Osteoblast (primary cell): ENCODE results near the gene TTLL13. TPM values are rescaled to one million over a fixed set of nuclear protein-coding genes. Genes with fewer than 3 reads are reported as not detected.

Source experiments
- DNase-seq: peaks from one replicate; pipeline ENCODE4 v3.0.0; 2011; ENCODE audit warnings: low spot score, mixed read lengths; ENCODE audit not compliant: insufficient read length; ENCODE audit errors: missing footprints
- H2AFZ ChIP-seq: 2 replicates; pipeline ENCODE4 v1.6.0; 2011; ENCODE audit warnings: mild to moderate bottlenecking, low read length
- H3K27ac ChIP-seq: 2 replicates; pipeline ENCODE4 v1.5.1; 2011; ENCODE audit warnings: mild to moderate bottlenecking, low read depth, low read length, moderate library complexity
- H3K27me3 ChIP-seq: 2 replicates; pipeline ENCODE4 v1.6.0; 2012; ENCODE audit warnings: mild to moderate bottlenecking, control low read depth, inconsistent platforms, low read length, moderate library complexity; ENCODE audit not compliant: insufficient read depth
- H3K36me3 ChIP-seq: 2 replicates; pipeline ENCODE4 v1.5.1; 2011; ENCODE audit warnings: mild to moderate bottlenecking, low read length, control low read depth, moderate library complexity; ENCODE audit not compliant: insufficient read depth
- H3K4me1 ChIP-seq: 2 replicates; pipeline ENCODE4 v1.5.1; 2011; ENCODE audit warnings: mild to moderate bottlenecking, low read length, control low read depth, moderate library complexity; ENCODE audit not compliant: insufficient read depth
- H3K4me2 ChIP-seq: 2 replicates; pipeline ENCODE4 v1.6.0; 2011; ENCODE audit warnings: mild to moderate bottlenecking, low read length; ENCODE audit not compliant: insufficient read depth
- H3K4me3 ChIP-seq: fragments of 200-600 bp; sonication (generic); 3 replicates; pipeline ENCODE4 v1.5.1; 2012; ENCODE audit warnings: mild to moderate bottlenecking, low read length, inconsistent platforms; ENCODE audit not compliant: insufficient read depth
- H3K79me2 ChIP-seq: 2 replicates; pipeline ENCODE4 v1.6.0; 2012; ENCODE audit warnings: mild to moderate bottlenecking, low read length, control low read depth, inconsistent platforms; ENCODE audit not compliant: insufficient read depth
- H3K9me3 ChIP-seq: 2 replicates; pipeline ENCODE4 v1.5.1; 2011; ENCODE audit warnings: low read depth, low read length, control low read depth
- H4K20me1 ChIP-seq: 2 replicates; pipeline ENCODE4 v1.6.0; 2012; ENCODE audit warnings: mild to moderate bottlenecking, low read length, control low read depth; ENCODE audit not compliant: insufficient read depth
- CTCF ChIP-seq: IDR thresholded peaks from 2 replicates; pipeline ENCODE4 v1.5.1; 2011; ENCODE audit warnings: mild to moderate bottlenecking, low read depth, low read length, moderate library complexity; ENCODE audit errors: extremely low read depth
- total RNA-seq: library from RNA; depleted of rRNA; stranded (reverse); fragments of >200 nt; gene quantifications from 2 replicates; pipeline ENCODE4 v1.2.3, GENCODE V29; 2012

The TTLL13 gene
- under 0.01 TPM in 2 replicates for total RNA-seq

- Histone ChIP-seq H3K36me3 (no peaks in the 10 kb centered on the region), H3K79me2 (no peaks in the 10 kb centered on the region), H2AFZ (peak within 1 kb of the TSS; percentile 96), H3K27ac (no peak within 1 kb of the TSS), H4K20me1 (no peaks in the 10 kb centered on the region), H3K4me2 (peak within 1 kb of the TSS; percentile 87), H3K27me3 (peaks cover 4% of the 10 kb centered on the region), H3K4me3 (peak within 1 kb of the TSS; percentile 82), H3K9me3 (no peaks in the 10 kb centered on the region), H3K4me1 (peaks cover 5% of the 10 kb centered on the region)
- DNase-seq: peak; percentile 96
- no peak for TF ChIP-seq CTCF
These were observed at the start of gene TTLL13 for GRCh38 chr15:90249203-90249863. TTLL13 (plus strand) TSS chr15:90249556; CDS start chr15:90250631, 1,075 bp downstream.

GRCh38 chr15:90200534-90201129 lies 48.7 kb upstream of the TTLL13 start:
- Histone ChIP-seq H2AFZ (peak overlapping the region; percentile 91), H3K4me2 (peak overlapping the region; percentile 90), H3K79me2 (peaks cover 12% of the 10 kb centered on the region), H3K27ac (no peak overlapping the region), H4K20me1 (peaks cover 8% of the 10 kb centered on the region), H3K27me3 (no peaks in the 10 kb centered on the region), H3K4me1 (peaks cover 24% of the 10 kb centered on the region), H3K9me3 (no peaks in the 10 kb centered on the region), H3K36me3 (no peaks in the 10 kb centered on the region), H3K4me3 (peak overlapping the region; percentile 86)
- peak; percentile 88 for DNase-seq
- TF ChIP-seq CTCF: no peak

GRCh38 chr15:90201130-90201943 lies 48.0 kb upstream of the TTLL13 start, which contains the start of gene SEMA4B:
SEMA4B (plus strand) TSS chr15:90201330; CDS start chr15:90201579, 249 bp downstream.
- peaks cover 24% of the 10 kb centered on the region for H3K4me1 ChIP-seq
- no peak for TF ChIP-seq CTCF
- peak within 1 kb of the TSS; percentile 2 for H3K27ac ChIP-seq
- H3K4me3 ChIP-seq: peak within 1 kb of the TSS; percentile 86
- peak; percentile 98 for DNase-seq
- peaks cover 12% of the 10 kb centered on the region for H3K79me2 ChIP-seq
- H3K36me3 ChIP-seq: no peaks in the 10 kb centered on the region
- H3K9me3 ChIP-seq: no peaks in the 10 kb centered on the region
- peaks cover 8% of the 10 kb centered on the region for H4K20me1 ChIP-seq
- H3K27me3 ChIP-seq: no peaks in the 10 kb centered on the region
- H3K4me2 ChIP-seq: peak within 1 kb of the TSS; percentile 90
- H2AFZ ChIP-seq: peak within 1 kb of the TSS; percentile 91
